WTC11 (cell line): ENCODE measurements around the gene COBL.

Source experiments
- CBFB ChIP-seq: sonication (generic); formaldehyde crosslinking; IDR thresholded peaks from 2 replicates; pipeline ENCODE4 v1.8.1; 2022; ENCODE audit warnings: mild to moderate bottlenecking, low read depth, missing genetic modification reagents
- CTCF ChIP-seq: fragments of 200-600 bp; IDR thresholded peaks from 2 replicates; pipeline ENCODE4 v1.8.0; 2022; ENCODE audit warnings: antibody characterized with exemption
- E2F4 ChIP-seq: sonication (generic); formaldehyde crosslinking; IDR thresholded peaks from 2 replicates; pipeline ENCODE4 v1.8.1; 2022; ENCODE audit warnings: low read depth, mild to moderate bottlenecking, moderate library complexity, missing genetic modification reagents, borderline replicate concordance
- E2F5 ChIP-seq: sonication (generic); formaldehyde crosslinking; IDR thresholded peaks from 2 replicates; pipeline ENCODE4 v1.8.1; 2022; ENCODE audit warnings: mild to moderate bottlenecking, moderate library complexity, missing genetic modification reagents
- ETV6 ChIP-seq: sonication (generic); formaldehyde crosslinking; IDR thresholded peaks from 2 replicates; pipeline ENCODE4 v1.8.1; 2022; ENCODE audit warnings: mild to moderate bottlenecking, missing genetic modification reagents
- HMGXB4 ChIP-seq: sonication (generic); formaldehyde crosslinking; IDR thresholded peaks from 2 replicates; pipeline ENCODE4 v1.8.1; 2023; ENCODE audit warnings: mild to moderate bottlenecking, moderate library complexity, missing genetic modification reagents
- MXD4 ChIP-seq: fragments of 250-450 bp; sonication (Bioruptor Pico); IDR thresholded peaks from 2 replicates; pipeline ENCODE4 v1.8.0; 2021; ENCODE audit warnings: mild to moderate bottlenecking, moderate library complexity, borderline replicate concordance
- NR2C2 ChIP-seq: sonication (generic); formaldehyde crosslinking; IDR thresholded peaks from 2 replicates; pipeline ENCODE4 v1.8.0; 2022; ENCODE audit warnings: mild to moderate bottlenecking, missing genetic modification reagents
- TEAD1 ChIP-seq: sonication (generic); formaldehyde crosslinking; IDR thresholded peaks from 2 replicates; pipeline ENCODE4 v1.8.0; 2022; ENCODE audit warnings: mild to moderate bottlenecking, missing genetic modification reagents
- USF1 ChIP-seq: sonication (generic); formaldehyde crosslinking; IDR thresholded peaks from 2 replicates; pipeline ENCODE4 v1.8.0; 2022; ENCODE audit warnings: mild to moderate bottlenecking, missing genetic modification reagents
- ZNF416 ChIP-seq: fragments of 250-450 bp; sonication (Bioruptor Pico); IDR thresholded peaks from 2 replicates; pipeline ENCODE4 v1.9.0; 2021; ENCODE audit warnings: mild to moderate bottlenecking, inconsistent platforms
- TF ChIP-seq, protein P1 (sequence below): sonication (generic); formaldehyde crosslinking; IDR thresholded peaks from 2 replicates; pipeline ENCODE4 v1.8.1; 2023; ENCODE audit warnings: mild to moderate bottlenecking, missing genetic modification reagents, moderate library complexity
- TF ChIP-seq, protein P2 (sequence below): sonication (generic); formaldehyde crosslinking; IDR thresholded peaks from 2 replicates; pipeline ENCODE4 v1.8.1; 2022; ENCODE audit warnings: low read depth, missing genetic modification reagents, borderline replicate concordance

- TF ChIP-seq E2F5 (no peak), CBFB (CRISPR knock-in tag) (no peak), HMGXB4 (CRISPR knock-in tag) (no peak), TEAD1 (CRISPR knock-in tag) (no peak; the same call in 1 of the 2 replicates), CTCF (no peak; the same call in 1 of the 2 replicates), NR2C2 (CRISPR knock-in tag) (no peak), E2F4 (CRISPR knock-in tag) (no peak), ZNF416 (CRISPR knock-in tag) (no peak), MXD4 (no peak), ETV6 (CRISPR knock-in tag) (no peak), USF1 (CRISPR knock-in tag) (no peak)
- TF ChIP-seq, protein P1, sequence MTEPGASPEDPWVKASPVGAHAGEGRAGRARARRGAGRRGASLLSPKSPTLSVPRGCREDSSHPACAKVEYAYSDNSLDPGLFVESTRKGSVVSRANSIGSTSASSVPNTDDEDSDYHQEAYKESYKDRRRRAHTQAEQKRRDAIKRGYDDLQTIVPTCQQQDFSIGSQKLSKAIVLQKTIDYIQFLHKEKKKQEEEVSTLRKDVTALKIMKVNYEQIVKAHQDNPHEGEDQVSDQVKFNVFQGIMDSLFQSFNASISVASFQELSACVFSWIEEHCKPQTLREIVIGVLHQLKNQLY (CRISPR knock-in tag): no peak
- TF ChIP-seq, protein P2, sequence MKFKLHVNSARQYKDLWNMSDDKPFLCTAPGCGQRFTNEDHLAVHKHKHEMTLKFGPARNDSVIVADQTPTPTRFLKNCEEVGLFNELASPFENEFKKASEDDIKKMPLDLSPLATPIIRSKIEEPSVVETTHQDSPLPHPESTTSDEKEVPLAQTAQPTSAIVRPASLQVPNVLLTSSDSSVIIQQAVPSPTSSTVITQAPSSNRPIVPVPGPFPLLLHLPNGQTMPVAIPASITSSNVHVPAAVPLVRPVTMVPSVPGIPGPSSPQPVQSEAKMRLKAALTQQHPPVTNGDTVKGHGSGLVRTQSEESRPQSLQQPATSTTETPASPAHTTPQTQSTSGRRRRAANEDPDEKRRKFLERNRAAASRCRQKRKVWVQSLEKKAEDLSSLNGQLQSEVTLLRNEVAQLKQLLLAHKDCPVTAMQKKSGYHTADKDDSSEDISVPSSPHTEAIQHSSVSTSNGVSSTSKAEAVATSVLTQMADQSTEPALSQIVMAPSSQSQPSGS (CRISPR knock-in tag): no peak
Observed at GRCh38 chr7:51187941-51188340, 128.7 kb downstream of the COBL start.
